GM13976 (cell line): ENCODE data around the gene MDH1B.

Experiments used
- DNase-seq: peaks from one replicate; pipeline ENCODE4 v3.0.0; 2012; ENCODE audit warnings: low spot score
- CTCF ChIP-seq: IDR thresholded peaks from 2 replicates; pipeline ENCODE4 v1.5.1; 2012; ENCODE audit warnings: borderline replicate concordance, mild to moderate bottlenecking; ENCODE audit not compliant: insufficient read depth; ENCODE audit errors: extremely low read depth, missing control alignments, control extremely low read depth
- in situ Hi-C: fragments of 300-500 bp; cut with MboI; formaldehyde crosslinking; loops from one replicate; pipeline ENCODE4 v1.12.0; 2022; ENCODE audit warnings: low sequenced_read_pairs, mixed read lengths, inconsistent platforms; ENCODE audit not compliant: unreplicated experiment

The MDH1B gene

DNA sequence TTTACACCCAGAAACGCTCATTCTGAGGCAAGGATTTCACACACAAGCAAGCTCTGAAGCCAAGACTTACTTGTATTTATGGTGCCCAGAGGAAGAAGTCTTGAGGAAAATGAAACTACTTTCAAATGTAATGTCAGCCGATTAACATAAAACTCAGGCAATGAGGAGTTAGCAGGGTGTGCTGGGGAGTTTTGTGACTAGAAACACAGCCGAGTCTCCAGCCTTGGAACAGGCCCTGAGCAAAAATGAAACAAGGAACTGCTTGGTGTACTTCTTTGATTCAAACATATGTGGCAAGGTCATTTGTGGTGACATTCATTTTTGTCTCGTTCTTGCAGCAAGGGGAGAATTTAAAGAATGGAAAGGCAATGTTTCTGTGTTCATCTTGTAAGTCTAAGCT is 51.4 kb downstream of the MDH1B start:
- no peak for TF ChIP-seq CTCF
- peak; percentile 33 for DNase-seq
- in situ Hi-C loops, result no loop called here

DNA sequence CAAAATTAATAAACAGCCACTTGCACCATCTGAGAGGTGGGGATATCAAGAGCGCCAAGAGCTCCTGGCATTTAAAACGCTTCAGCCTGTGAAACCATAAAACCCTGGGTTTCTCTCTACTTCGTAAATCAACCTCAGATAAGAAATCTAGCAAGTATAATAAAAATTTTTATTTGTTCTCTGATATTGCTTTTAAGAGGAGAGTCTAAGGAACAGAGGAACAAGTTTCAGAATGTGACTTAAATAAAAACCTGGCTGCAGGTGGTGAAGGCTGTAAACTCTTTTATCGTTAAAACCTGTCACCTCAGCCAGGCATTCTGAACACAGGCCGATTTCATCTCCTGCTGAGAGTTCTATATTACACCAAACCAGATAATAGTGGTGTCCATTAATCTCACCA is 56.8 kb downstream of the MDH1B start:
- no peak for DNase-seq
- in situ Hi-C loops, result no loop called here
- no peak for TF ChIP-seq CTCF

GRCh38 chr2:206707164-206707701 is 57.9 kb downstream of the MDH1B start:
- TF ChIP-seq CTCF, result no peak
- in situ Hi-C loops, result no loop called here
- DNase-seq, result no peak

- no peak for TF ChIP-seq CTCF
- in situ Hi-C loops, result no loop called here
- DNase-seq, result no peak
These were observed 63.0 kb downstream of the MDH1B start for GRCh38 chr2:206701952-206702605.

DNA sequence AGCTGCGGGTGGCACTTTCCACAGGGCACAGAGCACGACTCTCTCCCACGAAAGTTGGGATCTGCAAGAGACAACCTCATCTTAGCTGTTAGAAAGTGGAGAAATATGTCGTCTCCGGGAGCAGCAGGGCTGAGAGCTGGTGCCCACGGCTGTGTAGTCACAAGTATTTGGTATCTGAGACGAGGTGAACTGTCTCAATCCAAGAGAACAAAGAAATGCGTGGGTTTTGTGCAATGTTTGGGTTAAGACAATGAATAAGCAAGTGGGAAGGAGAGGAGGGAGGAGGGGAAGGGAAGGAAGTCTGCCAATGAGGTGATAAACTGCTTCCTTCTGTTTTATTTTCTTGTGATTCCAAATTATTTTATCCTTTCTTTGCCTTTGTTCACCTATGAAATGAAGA is 65.0 kb downstream of the MDH1B start:
- TF ChIP-seq CTCF, result no peak
- in situ Hi-C loops, result no loop called here
- DNase-seq, result no peak

DNA sequence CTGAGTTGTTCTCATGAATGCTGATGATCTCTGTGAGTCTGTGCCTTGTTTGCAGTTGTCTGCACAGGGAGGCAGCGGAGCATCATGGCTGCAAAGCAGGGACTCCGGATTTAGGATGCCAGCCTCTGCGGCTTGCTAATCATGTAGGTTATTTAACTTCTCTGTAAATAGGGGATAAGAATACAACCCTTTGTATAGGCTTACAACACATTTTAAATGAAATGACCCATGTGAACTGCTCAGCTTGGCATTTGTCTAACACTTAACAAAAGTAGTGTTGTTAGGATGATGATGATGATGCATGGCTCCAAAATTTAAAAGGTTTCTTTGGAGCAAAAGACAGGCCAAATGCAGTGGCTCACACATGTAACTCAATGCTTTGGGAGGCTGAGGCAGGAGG is 66.3 kb downstream of the MDH1B start:
- DNase-seq, result no peak
- TF ChIP-seq CTCF, result no peak
- in situ Hi-C loops, result loop anchor here (10.0 kb wide), 2 partner anchors 76 to 776 kb away; no protein-coding TSS in a partner anchor
